Tibial nerve (tissue), 4 donors: ENCODE results near the gene LACTBL1.

Source experiments
- EP300 ChIP-seq, 2 donors: sonication (generic); formaldehyde crosslinking; IDR thresholded peaks; one replicate each; pipeline ENCODE4 v1.6.1; 2017; ENCODE audit warnings: antibody characterized with exemption in 2 of 2, mild to moderate bottlenecking in 1 of 2
- POLR2A ChIP-seq, 2 donors: fragments of 450-650 bp; IDR thresholded peaks; one replicate each; pipeline ENCODE4 v1.6.1; 2017; ENCODE audit warnings: antibody characterized with exemption in 2 of 2, mild to moderate bottlenecking in 2 of 2, moderate library complexity in 2 of 2
- TF ChIP-seq, protein P1 (sequence below), 5 experiments: fragments of 200-600 bp in 3 of 5; fragments of 450-650 bp in 2 of 5; sonication (generic) in 3 of 5; IDR thresholded peaks; one replicate each; pipeline ENCODE4 v1.5.1; 2016 to 2019; ENCODE audit warnings: antibody characterized with exemption in 5 of 5, mild to moderate bottlenecking in 3 of 5, moderate library complexity in 2 of 5

DNA sequence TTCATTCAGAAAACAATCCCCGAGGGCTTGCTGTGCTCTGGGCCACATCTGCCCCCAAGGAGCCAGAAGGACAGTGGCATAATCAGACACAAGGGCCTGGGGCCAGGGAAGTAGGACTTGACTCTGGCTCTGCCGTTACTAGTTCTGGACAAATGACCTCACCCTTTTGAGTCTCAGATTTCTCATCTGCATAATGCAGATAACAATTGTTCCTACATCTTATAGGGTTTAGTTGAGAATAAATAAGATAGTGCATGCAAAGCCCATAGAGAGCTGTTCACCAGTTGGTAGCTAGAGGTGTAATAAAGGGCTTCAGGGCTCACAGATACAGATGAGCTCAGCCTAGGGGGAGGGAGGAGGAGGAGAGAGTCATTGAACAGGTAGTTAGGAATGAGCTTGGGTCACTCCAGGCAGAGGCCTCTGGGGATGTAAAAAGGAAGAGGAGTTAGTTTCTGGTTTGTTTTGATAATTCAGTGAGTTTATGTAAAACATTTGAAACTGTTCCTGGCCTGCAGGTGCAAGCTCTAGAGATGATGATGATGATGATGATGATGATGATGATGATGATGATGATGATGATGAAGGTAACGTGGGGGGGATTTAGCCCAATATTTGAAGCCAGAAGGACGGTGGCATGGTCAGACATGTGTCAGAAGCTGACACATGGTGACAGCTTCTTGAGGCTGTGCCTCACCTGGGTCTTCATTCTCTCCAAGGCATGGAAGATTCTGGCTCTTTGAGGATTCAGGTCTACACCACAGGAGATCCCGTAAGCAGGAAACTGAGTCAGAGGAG lies 858 bp downstream of the LACTBL1 start:
- TF ChIP-seq POLR2A (IDR thresholded peaks at IDR 0.05) = no peak
- TF ChIP-seq, protein P1, sequence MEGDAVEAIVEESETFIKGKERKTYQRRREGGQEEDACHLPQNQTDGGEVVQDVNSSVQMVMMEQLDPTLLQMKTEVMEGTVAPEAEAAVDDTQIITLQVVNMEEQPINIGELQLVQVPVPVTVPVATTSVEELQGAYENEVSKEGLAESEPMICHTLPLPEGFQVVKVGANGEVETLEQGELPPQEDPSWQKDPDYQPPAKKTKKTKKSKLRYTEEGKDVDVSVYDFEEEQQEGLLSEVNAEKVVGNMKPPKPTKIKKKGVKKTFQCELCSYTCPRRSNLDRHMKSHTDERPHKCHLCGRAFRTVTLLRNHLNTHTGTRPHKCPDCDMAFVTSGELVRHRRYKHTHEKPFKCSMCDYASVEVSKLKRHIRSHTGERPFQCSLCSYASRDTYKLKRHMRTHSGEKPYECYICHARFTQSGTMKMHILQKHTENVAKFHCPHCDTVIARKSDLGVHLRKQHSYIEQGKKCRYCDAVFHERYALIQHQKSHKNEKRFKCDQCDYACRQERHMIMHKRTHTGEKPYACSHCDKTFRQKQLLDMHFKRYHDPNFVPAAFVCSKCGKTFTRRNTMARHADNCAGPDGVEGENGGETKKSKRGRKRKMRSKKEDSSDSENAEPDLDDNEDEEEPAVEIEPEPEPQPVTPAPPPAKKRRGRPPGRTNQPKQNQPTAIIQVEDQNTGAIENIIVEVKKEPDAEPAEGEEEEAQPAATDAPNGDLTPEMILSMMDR (IDR thresholded peaks at IDR 0.05) = no peak
- TF ChIP-seq EP300 (IDR thresholded peaks at IDR 0.05) = no peak
